ENCODE measurements around the gene GTF3C1.
"Not testable (repeated sequence)": the region's sequence is repeated elsewhere in the genome, so short reads cannot be mapped to it uniquely, and the experiment has no call there.

Gene GTF3C1

GRCh38 chr16:27579087-27579980 lies 29.6 kb upstream of the GTF3C1 start:
- no peak for DNase-seq (ENCODE audit: extremely low spot score)
- POLR2A ChIA-PET, result no interaction called here
- CTCF ChIA-PET, result interaction anchor here (1.4 kb wide), 1 partner anchor 11 kb away, joined by 3 read pairs; no protein-coding TSS in a partner anchor
- no peak for TF ChIP-seq CTCF (IDR thresholded peaks at IDR 0.05; ENCODE audit: control extremely low read depth, extremely low read depth, low read depth, missing control alignments)

GRCh38 chr16:27576729-27577128 lies 27.0 kb upstream of the GTF3C1 start:
- no peak for DNase-seq (ENCODE audit: extremely low spot score)
- POLR2A ChIA-PET, result no interaction called here
- CTCF ChIA-PET, result interaction anchor here (1.2 kb wide), 1 partner anchor 11 kb away, joined by 3 read pairs; no protein-coding TSS in a partner anchor
- no peak for TF ChIP-seq CTCF (IDR thresholded peaks at IDR 0.05; ENCODE audit: control extremely low read depth, extremely low read depth, low read depth, missing control alignments)

GRCh38 chr16:27572711-27573110 lies 23.0 kb upstream of the GTF3C1 start:
- no peak for TF ChIP-seq CTCF (IDR thresholded peaks at IDR 0.05; ENCODE audit: control extremely low read depth, extremely low read depth, low read depth, missing control alignments)
- DNase-seq (ENCODE audit: extremely low spot score), result no peak
- ChIA-PET POLR2A (no interaction called here), CTCF (interaction anchor here (1.2 kb wide), 1 partner anchor 497 kb away, joined by 3 read pairs; no protein-coding TSS in a partner anchor)

- DNase-seq (ENCODE audit: extremely low spot score), result no peak
- ChIA-PET POLR2A (no interaction called here), CTCF (interaction anchor here (0.7 to 1.2 kb wide), 4 partner anchors 11 to 499 kb away, joined by 3 to 4 read pairs (median 3); no protein-coding TSS in a partner anchor)
- TF ChIP-seq CTCF (IDR thresholded peaks at IDR 0.05; ENCODE audit: control extremely low read depth, extremely low read depth, low read depth, missing control alignments), result no peak
Measured at GRCh38 chr16:27571433-27572326, 22.0 kb upstream of the GTF3C1 start.

- POLR2A ChIA-PET; DNase-seq (ENCODE audit: extremely low spot score): not testable (repeated sequence)
- CTCF ChIA-PET, result interaction anchor here (0.9 to 2.1 kb wide), 3 partner anchors 11 to 33 kb away, joined by 3 to 5 read pairs (median 4); no protein-coding TSS in a partner anchor
Measured at GRCh38 chr16:27570986-27571385, 21.3 kb upstream of the GTF3C1 start.

- POLR2A ChIA-PET, result no interaction called here
Measured at GRCh38 chr16:27568077-27568476, 18.4 kb upstream of the GTF3C1 start.

More at GRCh38 chr16:27568077-27568476, 18.4 kb upstream of the GTF3C1 start:
- no peak for DNase-seq (ENCODE audit: extremely low spot score)
- CTCF ChIA-PET, result interaction anchor here (0.9 to 1.3 kb wide), 2 partner anchors 13 to 25 kb away, joined by 3 read pairs; no protein-coding TSS in a partner anchor
- no peak for TF ChIP-seq CTCF (IDR thresholded peaks at IDR 0.05; ENCODE audit: control extremely low read depth, extremely low read depth, low read depth, missing control alignments)
